Stimulated activated naive B cell treated with anti-CD40 and anti-IgM and Interleukin-4, amounts not matched to agents 10 μg/mL and 1 μg/mL and 100 μg/mL, for 72 hours (primary cell): Measurements from ENCODE around the gene IFITM1.
"Not testable (repeated sequence)": the region's sequence is repeated elsewhere in the genome, so short reads cannot be mapped to it uniquely, and the experiment has no call there.

Source experiments
- ATAC-seq, 2 donors: fragments of 150-1000 bp; cut with Tn5 transposase; replicated peaks; 2 replicates each; pipeline ENCODE4 v1.10.0; 2021; ENCODE audit warnings: moderate library complexity in 1 of 2
- DNase-seq: peaks from one replicate; pipeline ENCODE4 v3.0.0; 2021
- H3K27ac Mint-ChIP-seq: one replicate; pipeline ENCODE4 v1.8.0; 2022; ENCODE audit warnings: mild to moderate bottlenecking, mixed read lengths
- H3K27me3 Mint-ChIP-seq, 2 donors: one replicate each; pipeline ENCODE4 v1.8.0; 2022; ENCODE audit warnings: mixed read lengths in 2 of 2
- H3K36me3 Mint-ChIP-seq, 2 donors: one replicate each; pipeline ENCODE4 v1.8.0; 2022; ENCODE audit warnings: mixed read lengths in 2 of 2, mild to moderate bottlenecking in 1 of 2
- H3K4me1 Mint-ChIP-seq, 2 donors: one replicate each; pipeline ENCODE4 v1.8.0; 2022; ENCODE audit warnings: mixed read lengths in 2 of 2, mild to moderate bottlenecking in 1 of 2
- H3K4me3 Mint-ChIP-seq, 2 donors: one replicate each; pipeline ENCODE4 v1.8.0; 2022; ENCODE audit warnings: mild to moderate bottlenecking in 2 of 2, mixed read lengths in 2 of 2, moderate library complexity in 1 of 2
- H3K9me3 Mint-ChIP-seq, 2 donors: one replicate each; pipeline ENCODE4 v1.8.0; 2022; ENCODE audit warnings: mixed read lengths in 2 of 2, mild to moderate bottlenecking in 1 of 2

IFITM1 gene

DNA sequence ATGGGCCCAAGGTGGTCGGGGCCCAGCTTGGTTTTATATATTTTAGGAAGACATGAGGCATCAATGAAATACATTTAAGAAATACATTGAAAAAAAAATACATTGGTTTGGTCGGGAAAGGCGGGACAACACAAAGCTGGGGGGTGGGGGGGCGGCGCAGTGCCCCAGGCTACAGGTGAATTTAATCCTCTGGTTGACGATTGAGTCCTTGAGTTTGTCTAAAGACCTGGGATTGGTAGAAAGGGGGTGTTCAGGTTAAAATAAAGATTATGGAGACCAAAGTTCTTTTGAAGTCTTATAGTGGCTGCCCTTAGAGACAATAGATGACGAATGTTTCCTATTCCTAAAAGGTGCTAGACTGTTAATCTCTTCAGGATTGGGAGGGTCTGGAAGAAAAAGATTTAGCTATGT lies 3.1 kb downstream of the IFITM1 start:
- Mint-ChIP-seq H3K4me1 (peaks cover 39 to 50% of the 10 kb centered on the region in 2 donors), H3K27me3 (peaks cover 6 to 16% of the 10 kb centered on the region in 2 donors), H3K4me3 (no peak overlapping the region), H3K9me3 (no peaks in the 10 kb centered on the region), H3K36me3 (no peaks in the 10 kb centered on the region), H3K27ac (no peak overlapping the region)
- DNase-seq (no peak), ATAC-seq (no peak)

DNA sequence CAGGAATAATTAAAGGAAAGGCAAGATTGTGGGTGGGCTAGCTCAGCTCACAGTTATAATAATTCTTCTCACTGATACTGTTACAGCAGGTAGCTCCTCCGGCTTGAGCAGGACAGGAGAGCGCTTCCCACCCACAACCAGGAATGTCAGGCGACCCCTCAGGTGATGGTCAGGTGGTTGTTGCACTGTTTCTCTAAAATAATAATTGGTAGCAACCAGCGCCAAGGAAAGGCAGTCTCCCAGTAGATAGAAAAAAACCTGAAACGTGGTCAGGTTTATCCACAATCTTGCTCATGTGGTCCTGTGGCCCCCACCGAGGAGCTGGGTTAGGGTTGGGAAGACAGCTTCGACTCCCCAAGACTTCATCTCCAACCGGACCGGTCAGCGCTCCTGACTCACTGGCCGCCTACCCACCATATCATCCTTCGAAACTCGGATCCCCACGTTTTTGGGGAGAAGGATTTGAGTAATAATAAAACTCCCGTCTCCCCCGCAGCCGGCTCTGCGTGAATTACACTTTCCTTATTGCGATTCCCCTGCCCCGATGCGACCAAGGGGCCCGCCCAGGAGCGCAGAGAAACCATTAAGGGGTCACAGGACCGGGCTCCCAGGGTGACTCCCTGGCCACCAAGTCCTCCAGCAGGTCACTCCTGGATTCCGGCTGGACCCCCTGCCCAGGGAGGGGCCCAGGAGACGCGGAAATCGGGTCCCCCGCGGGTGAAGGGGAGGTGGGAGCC lies 4.0 kb downstream of the IFITM1 start:
- H3K4me3 Mint-ChIP-seq, result peak overlapping the region in 1 of 2 donors; percentile 17
- peaks cover 6 to 16% of the 10 kb centered on the region in 2 donors for H3K27me3 Mint-ChIP-seq
- peaks cover 34 to 44% of the 10 kb centered on the region in 2 donors for H3K4me1 Mint-ChIP-seq
- ATAC-seq, result peak in 1 of 2 donors; percentile 26
- DNase-seq, H3K9me3 Mint-ChIP-seq, H3K36me3 Mint-ChIP-seq, H3K27ac Mint-ChIP-seq: not testable (repeated sequence)

DNA sequence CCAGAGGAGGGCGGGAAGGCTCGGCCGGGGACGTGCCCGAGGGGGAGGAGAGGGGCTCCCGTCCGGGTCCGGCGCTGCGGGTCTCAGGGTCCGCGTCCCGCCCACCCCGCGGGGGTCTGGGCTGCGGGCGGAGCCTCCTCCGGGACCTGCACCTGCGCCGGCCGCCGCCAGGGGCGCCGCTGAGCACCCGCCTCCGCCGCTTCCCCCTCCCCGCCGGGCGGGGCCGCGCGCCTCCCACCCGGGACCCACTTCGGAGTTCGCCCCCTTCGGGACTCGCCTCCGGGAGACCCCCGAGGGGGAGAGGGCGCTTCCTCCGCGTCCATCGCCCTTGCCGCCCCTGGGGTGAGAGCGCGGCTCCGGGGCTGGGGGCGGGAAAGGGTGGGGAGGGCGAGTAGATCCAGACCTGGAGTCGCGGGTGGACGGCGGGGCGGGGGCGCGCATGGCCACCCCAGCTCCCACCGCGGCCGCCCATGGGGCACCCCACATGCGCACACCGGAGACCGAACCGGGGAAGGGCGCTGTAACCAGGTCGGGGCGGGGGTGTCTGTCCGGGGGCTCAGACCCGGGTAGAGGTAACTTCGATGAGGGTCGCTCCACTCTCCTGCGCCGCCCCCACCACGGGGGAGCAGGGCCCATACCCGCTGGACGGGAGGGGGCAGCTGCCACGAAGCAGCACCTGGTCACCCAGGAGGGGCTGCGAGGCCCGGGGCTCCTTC lies 4.7 kb downstream of the IFITM1 start:
- Mint-ChIP-seq H3K4me3 (peak overlapping the region in 1 of 2 donors; percentile 37), H3K27me3 (peaks cover 6 to 16% of the 10 kb centered on the region in 2 donors), H3K4me1 (peaks cover 28 to 36% of the 10 kb centered on the region in 2 donors)
- peak; percentile 61 to 73 for ATAC-seq
- not testable (repeated sequence) for H3K27ac Mint-ChIP-seq, H3K9me3 Mint-ChIP-seq, H3K36me3 Mint-ChIP-seq, DNase-seq

DNA sequence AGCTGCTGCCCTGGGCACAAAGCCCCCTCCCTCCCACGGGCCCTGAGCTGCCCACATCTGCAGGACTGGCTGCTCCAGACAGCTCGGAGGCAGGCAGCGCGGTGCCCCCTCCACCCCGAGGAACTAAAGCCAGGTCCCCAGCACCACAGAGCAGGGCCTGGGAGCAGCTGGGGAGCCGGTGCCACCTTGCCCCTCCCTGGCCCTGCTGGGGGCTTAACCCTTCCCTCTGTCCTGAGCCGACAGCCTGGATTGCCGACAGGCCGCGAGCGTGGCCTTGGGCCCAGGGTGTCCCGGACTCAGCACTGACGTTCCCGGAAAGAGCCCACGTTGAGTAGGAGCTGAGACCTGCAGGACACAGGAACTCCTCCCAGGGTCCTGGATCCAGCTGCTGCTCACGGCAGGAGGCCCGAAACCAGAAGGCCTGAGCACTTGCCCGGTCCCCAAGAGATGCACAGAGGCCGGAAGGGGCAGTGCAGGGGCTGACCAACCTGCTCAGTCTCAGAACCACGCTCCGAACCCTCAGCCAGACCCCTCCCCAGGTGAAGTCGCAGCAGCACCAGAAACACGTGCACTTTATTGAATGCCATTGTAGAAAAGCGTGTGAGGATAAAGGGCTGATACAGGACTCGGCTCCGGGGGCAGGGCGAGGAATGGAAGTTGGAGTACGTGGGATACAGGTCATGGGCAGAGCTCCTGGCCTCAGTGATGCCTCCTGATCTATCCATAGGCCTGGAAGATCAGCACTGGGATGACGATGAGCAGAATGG lies 5.5 kb downstream of the IFITM1 start:
- peak overlapping the region; percentile 48 to 52 for H3K4me3 Mint-ChIP-seq
- H3K27me3 Mint-ChIP-seq, result peaks cover 6 to 16% of the 10 kb centered on the region in 2 donors
- peaks cover 21 to 29% of the 10 kb centered on the region in 2 donors for H3K4me1 Mint-ChIP-seq
- H3K27ac Mint-ChIP-seq, result peak overlapping the region; percentile 14
- not testable (repeated sequence) for DNase-seq, H3K9me3 Mint-ChIP-seq, H3K36me3 Mint-ChIP-seq
- ATAC-seq, result peak; percentile 39 to 45

DNA sequence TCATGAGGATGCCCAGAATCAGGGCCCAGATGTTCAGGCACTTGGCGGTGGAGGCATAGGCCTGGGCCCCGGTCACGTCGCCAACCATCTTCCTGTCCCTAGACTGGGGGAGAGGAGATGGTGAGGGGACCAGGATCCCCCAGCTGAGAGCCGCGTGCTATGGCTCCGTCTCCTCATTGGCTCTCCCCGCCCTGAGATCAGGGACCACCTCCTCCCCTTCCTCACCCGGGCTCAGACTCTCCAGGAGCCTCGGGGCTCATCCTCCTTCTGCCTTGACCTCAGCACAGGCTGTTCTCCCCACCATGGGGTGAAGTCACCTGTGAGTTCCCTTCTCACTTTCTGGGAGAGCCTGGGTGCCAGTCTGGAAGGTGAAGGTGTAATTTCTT lies 6.0 kb downstream of the IFITM1 start:
- not testable (repeated sequence) for DNase-seq, H3K9me3 Mint-ChIP-seq, H3K27ac Mint-ChIP-seq, H3K36me3 Mint-ChIP-seq, ATAC-seq
- H3K4me3 Mint-ChIP-seq, result peak overlapping the region; percentile 48 to 52
- H3K27me3 Mint-ChIP-seq, result peaks cover 6 to 16% of the 10 kb centered on the region in 2 donors
- H3K4me1 Mint-ChIP-seq, result peaks cover 22 to 29% of the 10 kb centered on the region in 2 donors

DNA sequence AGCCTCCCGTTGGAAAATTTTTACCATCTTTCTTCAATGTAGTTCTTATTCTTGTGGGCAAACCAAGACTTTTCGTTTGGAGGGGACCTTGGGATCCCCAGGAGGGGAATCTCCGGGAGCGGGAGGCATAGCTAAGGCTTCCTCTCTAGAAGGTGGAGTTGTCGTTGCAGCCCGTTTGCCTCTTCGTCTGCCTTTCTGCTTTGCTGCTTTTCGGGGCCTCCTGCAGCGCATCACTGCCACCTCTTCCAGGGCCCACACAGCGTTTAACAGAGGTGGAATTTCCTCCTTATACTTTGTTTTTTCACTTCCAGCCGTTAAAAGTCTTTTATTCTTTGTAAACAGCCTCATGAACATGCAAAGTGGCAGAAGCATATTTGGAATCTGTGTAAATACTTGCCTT lies 10.3 kb downstream of the IFITM1 start:
- H3K4me3 Mint-ChIP-seq, result no peak overlapping the region
- no peaks in the 10 kb centered on the region for H3K36me3 Mint-ChIP-seq
- peaks cover 34 to 52% of the 10 kb centered on the region in 2 donors for H3K4me1 Mint-ChIP-seq
- DNase-seq (no peak), ATAC-seq (no peak)
- H3K9me3 Mint-ChIP-seq, result no peaks in the 10 kb centered on the region
- no peak overlapping the region for H3K27ac Mint-ChIP-seq
- peaks cover 6 to 16% of the 10 kb centered on the region in 2 donors for H3K27me3 Mint-ChIP-seq

DNA sequence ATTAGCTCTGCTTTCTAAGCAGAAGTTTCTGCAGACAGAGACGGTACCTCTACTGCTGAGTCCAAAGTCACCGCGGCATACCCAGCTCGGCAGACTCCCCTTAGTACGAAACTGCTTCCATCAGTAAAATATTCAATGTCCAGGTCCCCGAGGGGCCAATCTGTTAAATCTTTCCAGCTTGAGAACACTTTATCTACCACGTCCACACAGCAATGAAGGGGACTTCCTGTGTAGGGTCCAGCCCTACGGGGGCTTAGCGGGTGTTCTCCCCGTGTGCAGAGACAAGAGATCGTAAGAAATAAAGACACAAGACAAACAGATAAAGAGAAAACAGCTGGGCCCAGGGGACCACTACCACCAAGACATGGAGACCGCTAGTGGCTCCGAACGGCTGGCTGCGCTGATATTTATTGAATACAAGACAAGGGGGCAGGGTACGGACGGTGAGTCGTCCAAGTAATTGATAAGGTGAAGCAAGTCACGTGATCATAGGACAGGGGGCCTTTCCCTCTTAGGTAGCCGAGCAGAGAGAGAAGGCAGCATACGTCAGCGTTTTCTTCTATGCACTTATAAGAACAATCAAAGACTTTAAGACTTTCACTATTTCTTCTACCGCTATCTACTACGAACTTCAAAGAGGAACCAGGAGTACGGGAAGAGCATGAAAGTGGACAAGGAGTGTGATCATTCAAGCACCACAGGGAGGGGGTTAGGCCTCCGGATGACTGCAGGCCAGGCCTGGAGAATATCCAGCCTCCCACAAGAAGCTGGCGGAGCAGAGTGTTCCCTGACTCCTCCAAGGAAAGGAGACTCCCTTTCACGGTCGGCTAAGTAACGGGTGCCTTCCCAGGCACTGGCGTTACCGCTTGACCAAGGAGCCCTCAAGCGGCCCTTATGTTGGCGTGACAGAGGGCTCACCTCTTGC lies 11.0 kb downstream of the IFITM1 start:
- H3K4me1 Mint-ChIP-seq, result peaks cover 35 to 54% of the 10 kb centered on the region in 2 donors
- not testable (repeated sequence) for H3K36me3 Mint-ChIP-seq, ATAC-seq, H3K27ac Mint-ChIP-seq, H3K27me3 Mint-ChIP-seq, H3K4me3 Mint-ChIP-seq, DNase-seq, H3K9me3 Mint-ChIP-seq

DNA sequence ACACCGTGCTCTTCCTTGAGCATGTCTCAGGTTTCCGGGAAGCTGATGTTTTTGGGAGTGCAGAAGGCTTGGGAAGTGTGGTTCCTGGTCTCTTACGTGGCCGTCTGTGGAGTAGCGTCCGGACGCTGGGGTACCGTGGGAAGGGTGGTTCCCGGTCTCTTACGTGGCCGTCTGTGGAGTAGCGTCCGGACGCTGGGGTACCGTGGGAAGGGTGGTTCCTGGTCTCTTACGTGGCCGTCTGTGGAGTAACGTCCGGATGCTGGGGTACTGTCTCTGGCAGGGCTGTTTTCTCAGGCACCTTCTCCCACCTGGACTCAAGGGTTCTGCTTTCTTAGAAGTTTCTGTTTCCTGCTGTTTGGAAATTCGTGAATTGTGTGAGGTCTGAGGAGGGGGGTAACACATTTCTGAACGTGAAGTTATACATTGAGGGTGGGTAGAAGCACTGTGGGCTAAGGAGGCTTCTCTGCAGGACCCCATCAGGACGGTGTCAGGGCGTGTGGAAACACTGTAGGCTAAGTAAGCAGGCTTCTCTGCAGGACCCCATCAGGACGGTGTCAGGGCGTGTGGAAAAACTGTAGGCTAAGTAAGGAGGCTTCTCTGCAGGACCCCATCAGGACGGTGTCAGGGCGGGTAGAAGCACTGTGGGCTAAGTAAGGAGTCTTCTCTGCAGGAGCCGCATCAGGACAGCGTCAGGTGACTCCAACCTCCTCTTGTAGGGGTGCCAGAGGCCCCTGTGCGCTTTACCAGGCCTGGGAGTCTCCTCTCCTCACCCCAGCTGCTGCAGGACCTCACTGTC lies 12.2 kb downstream of the IFITM1 start:
- Mint-ChIP-seq H3K4me3 (peak overlapping the region in 1 of 2 donors; percentile 44), H3K9me3 (no peaks in the 10 kb centered on the region), H3K4me1 (peaks cover 34 to 54% of the 10 kb centered on the region in 2 donors), H3K27ac (peak overlapping the region; percentile 98), H3K36me3 (no peaks in the 10 kb centered on the region), H3K27me3 (no peaks in the 10 kb centered on the region)
- no peak for DNase-seq
- no peak for ATAC-seq

DNA sequence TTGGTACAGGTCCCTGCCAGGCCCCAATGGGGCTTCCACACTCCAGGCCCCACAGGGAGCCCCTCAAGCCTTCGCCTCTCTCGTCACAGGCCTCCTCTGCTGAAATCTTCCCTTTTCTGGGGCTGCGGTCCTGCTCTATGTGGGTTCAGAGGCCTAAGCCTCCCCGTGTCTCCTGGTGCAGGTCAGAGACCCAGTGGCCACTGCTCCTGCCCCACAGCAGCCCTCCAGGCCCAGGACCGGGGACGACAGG lies 12.7 kb downstream of the IFITM1 start:
- ATAC-seq, result peak; percentile 7 to 8

DNA sequence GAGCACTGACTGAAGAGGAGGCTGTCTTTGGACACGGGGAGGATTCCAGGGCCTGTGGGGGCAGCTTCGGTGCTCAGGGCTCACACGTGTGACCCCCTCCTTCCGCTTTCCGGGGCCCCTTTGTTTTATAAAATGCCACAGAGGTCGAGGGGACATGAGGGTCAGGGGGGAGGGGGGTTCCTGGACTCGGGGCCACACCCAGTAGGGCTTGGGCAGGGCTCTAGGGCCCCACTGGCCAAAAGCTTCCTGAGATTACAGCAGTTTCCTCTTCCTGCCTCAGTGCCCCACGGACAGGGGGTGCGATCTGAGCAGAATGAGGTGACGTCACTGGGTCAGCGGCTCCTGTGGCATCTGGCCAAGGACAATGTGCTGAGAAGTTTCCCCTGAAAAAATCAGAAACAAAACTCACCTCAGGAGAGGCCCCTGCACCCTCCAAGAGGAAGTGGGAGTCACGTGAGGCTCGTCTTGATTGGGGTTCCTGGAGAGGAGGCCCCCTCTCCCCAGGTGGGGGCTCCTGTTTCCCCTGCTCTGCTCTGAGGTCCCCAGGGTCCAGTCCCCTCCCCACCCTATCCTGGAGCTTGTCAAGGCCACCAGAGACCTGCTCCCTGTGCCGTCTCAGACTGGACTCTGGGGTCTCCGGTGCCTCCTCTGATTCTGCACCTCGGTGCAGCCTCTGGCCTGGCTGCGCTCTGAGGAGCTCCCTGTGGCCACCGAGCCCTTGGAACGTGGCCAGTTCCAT lies 13.2 kb downstream of the IFITM1 start:
- Mint-ChIP-seq H3K27ac (peak overlapping the region; percentile 98), H3K36me3 (no peaks in the 10 kb centered on the region), H3K9me3 (no peaks in the 10 kb centered on the region), H3K4me1 (peaks cover 37 to 56% of the 10 kb centered on the region in 2 donors), H3K27me3 (no peaks in the 10 kb centered on the region), H3K4me3 (peak overlapping the region; percentile 52 to 66)
- peak; percentile 86 for ATAC-seq
- peak; percentile 66 for DNase-seq

More for the DNA sequence above, 12.7 kb downstream of the IFITM1 start:
- no peak for DNase-seq
- no peaks in the 10 kb centered on the region for H3K36me3 Mint-ChIP-seq
- H3K9me3 Mint-ChIP-seq, result no peaks in the 10 kb centered on the region
- H3K4me1 Mint-ChIP-seq, result peaks cover 37 to 56% of the 10 kb centered on the region in 2 donors
- no peaks in the 10 kb centered on the region for H3K27me3 Mint-ChIP-seq
- peak overlapping the region; percentile 44 to 66 for H3K4me3 Mint-ChIP-seq
- peak overlapping the region; percentile 98 for H3K27ac Mint-ChIP-seq

DNA sequence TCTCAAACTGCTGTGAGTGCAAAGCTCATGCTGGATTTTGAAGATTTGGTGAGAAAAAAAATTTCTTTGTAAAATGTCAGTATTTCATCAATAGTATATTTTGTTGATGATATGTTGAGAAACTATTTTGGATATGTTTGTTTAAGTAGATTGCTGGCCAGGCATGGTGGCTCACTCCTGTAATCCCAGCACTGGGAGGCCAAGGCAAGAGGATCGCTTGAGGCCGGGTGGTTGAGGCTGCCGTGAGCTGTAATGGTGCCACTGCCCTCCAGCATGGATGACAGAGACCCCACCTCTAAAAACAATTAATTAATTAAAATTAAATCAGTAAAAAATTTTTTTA lies 13.7 kb downstream of the IFITM1 start:
- ATAC-seq (no peak), DNase-seq (no peak)
- H3K27me3 Mint-ChIP-seq, result no peaks in the 10 kb centered on the region
- H3K4me1 Mint-ChIP-seq, result peaks cover 37 to 56% of the 10 kb centered on the region in 2 donors
- no peaks in the 10 kb centered on the region for H3K9me3 Mint-ChIP-seq
- H3K4me3 Mint-ChIP-seq, result peak overlapping the region in 1 of 2 donors; percentile 40
- H3K36me3 Mint-ChIP-seq, result no peaks in the 10 kb centered on the region
- peak overlapping the region; percentile 82 for H3K27ac Mint-ChIP-seq

DNA sequence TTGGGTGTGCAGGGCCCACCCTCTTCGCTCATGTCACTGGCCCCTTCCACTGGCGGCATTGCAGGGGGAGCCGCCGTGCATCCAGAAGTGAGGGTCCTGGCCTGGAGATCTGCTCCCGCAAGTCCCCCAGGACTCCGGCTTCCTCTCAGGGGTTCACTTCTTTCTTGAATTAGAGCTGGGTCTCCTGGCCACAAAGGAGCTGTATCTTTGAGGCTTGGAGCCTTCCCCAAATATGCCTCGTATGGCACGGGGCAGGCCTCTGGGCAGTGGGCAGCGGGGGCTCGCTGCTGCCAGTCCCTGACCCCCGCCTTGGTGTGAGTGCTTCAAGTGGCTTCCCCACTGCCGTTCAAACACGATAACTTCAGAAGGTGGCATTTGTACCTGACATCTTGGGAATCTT lies 14.2 kb downstream of the IFITM1 start:
- peaks cover 39 to 56% of the 10 kb centered on the region in 2 donors for H3K4me1 Mint-ChIP-seq

More for the DNA sequence above, 14.2 kb downstream of the IFITM1 start:
- no peak overlapping the region for H3K4me3 Mint-ChIP-seq
- no peaks in the 10 kb centered on the region for H3K27me3 Mint-ChIP-seq
- H3K36me3 Mint-ChIP-seq, result no peaks in the 10 kb centered on the region
- no peak for DNase-seq
- no peak overlapping the region for H3K27ac Mint-ChIP-seq
- no peaks in the 10 kb centered on the region for H3K9me3 Mint-ChIP-seq
- no peak for ATAC-seq
